Measurements from ENCODE around the gene TTLL5. TPM values are rescaled to one million over a fixed set of nuclear protein-coding genes. Genes with fewer than 3 reads are reported as not detected.

Gene TTLL5
- total RNA-seq, 1 donor from 2014 or later, result 45.2 TPM

- Mint-ChIP-seq H3K27me3 (ENCODE audit: low read depth) (no peaks in the 10 kb centered on the region), H3K4me1 (no peaks in the 10 kb centered on the region), H3K9me3 (peaks cover 47% of the 10 kb centered on the region), H3K27ac (no peak overlapping the region), H3K4me3 (no peak overlapping the region), H3K36me3 (peaks cover 50% of the 10 kb centered on the region)
- no peak for DNase-seq (ENCODE audit: low spot score in 2 of 2, unreplicated experiment in 2 of 2)
- no peak for TF ChIP-seq CTCF (IDR thresholded peaks at IDR 0.05; ENCODE audit: unreplicated experiment)
Measured at GRCh38 chr14:75794615-75795038, 133.6 kb downstream of the TTLL5 start.

DNA sequence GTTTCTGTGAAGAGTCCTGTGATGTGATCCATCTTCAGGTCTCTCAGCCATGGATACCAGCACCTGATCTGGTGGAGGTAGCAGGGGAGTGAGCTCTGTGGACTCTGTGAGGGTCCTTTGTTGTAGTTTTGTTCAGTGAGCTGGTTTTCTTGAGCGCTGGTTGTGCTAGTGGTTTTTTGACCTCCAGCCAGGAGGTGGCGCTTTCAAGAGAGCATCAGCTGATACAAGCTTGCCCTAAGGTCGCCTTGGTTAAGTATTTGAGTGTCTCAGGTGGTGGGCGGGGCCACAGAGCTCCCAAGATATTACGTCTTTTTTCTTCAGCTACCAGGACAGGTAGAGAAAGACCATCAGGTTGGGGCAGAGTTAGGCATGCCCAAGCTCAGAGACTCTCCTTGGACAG is 139.7 kb downstream of the TTLL5 start:
- no peak for TF ChIP-seq CTCF (IDR thresholded peaks at IDR 0.05; ENCODE audit: unreplicated experiment)
- no peak overlapping the region for H3K27ac Mint-ChIP-seq
- no peak overlapping the region for H3K4me3 Mint-ChIP-seq
- H3K27me3 Mint-ChIP-seq (ENCODE audit: low read depth), result no peaks in the 10 kb centered on the region
- H3K36me3 Mint-ChIP-seq, result peaks cover 62% of the 10 kb centered on the region
- H3K4me1 Mint-ChIP-seq, result peaks cover 10% of the 10 kb centered on the region
- peaks cover 45% of the 10 kb centered on the region for H3K9me3 Mint-ChIP-seq
- no peak for DNase-seq (ENCODE audit: low spot score in 2 of 2, unreplicated experiment in 2 of 2)

GRCh38 chr14:75802486-75802885 is 141.4 kb downstream of the TTLL5 start:
- H3K4me1 Mint-ChIP-seq, result peaks cover 10% of the 10 kb centered on the region
- peaks cover 51% of the 10 kb centered on the region for H3K36me3 Mint-ChIP-seq
- no peak overlapping the region for H3K4me3 Mint-ChIP-seq
- no peaks in the 10 kb centered on the region for H3K27me3 Mint-ChIP-seq (ENCODE audit: low read depth)
- no peak overlapping the region for H3K27ac Mint-ChIP-seq
- no peak for TF ChIP-seq CTCF (IDR thresholded peaks at IDR 0.05; ENCODE audit: unreplicated experiment)
- H3K9me3 Mint-ChIP-seq, result peaks cover 28% of the 10 kb centered on the region
- DNase-seq (ENCODE audit: low spot score in 2 of 2, unreplicated experiment in 2 of 2), result no peak

DNA sequence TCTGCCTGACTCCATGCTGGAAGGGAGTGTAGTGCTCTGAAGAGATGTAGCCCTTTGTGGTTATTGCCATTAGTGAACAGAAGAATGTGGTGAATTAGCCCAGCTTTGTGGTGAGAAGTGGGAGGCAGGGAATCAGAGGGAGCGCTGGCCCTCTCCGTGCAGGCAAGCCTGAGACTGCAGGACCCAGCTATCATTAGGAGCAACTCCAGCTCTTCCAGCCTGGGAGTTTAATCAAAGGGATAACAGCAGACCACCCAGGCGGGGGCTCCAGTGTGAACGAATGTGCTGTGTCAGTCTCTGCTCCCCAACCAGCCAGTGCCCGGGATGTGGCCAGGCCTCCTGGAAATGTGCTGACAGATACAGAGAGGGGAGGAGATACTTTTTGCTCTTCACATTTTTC is 142.7 kb downstream of the TTLL5 start:
- H3K27me3 Mint-ChIP-seq (ENCODE audit: low read depth), result no peaks in the 10 kb centered on the region
- no peak overlapping the region for H3K27ac Mint-ChIP-seq
- H3K36me3 Mint-ChIP-seq, result peaks cover 38% of the 10 kb centered on the region
- H3K9me3 Mint-ChIP-seq, result peaks cover 15% of the 10 kb centered on the region
- no peak overlapping the region for H3K4me3 Mint-ChIP-seq
- TF ChIP-seq CTCF (IDR thresholded peaks at IDR 0.05; ENCODE audit: unreplicated experiment), result no peak
- H3K4me1 Mint-ChIP-seq, result peaks cover 10% of the 10 kb centered on the region
- DNase-seq (ENCODE audit: low spot score in 2 of 2, unreplicated experiment in 2 of 2), result no peak

- no peak overlapping the region for H3K4me3 Mint-ChIP-seq
- peaks cover 30% of the 10 kb centered on the region for H3K36me3 Mint-ChIP-seq
- peaks cover 6% of the 10 kb centered on the region for H3K9me3 Mint-ChIP-seq
- no peak overlapping the region for H3K27ac Mint-ChIP-seq
- no peaks in the 10 kb centered on the region for H3K27me3 Mint-ChIP-seq (ENCODE audit: low read depth)
- no peak for DNase-seq (ENCODE audit: low spot score in 2 of 2, unreplicated experiment in 2 of 2)
- TF ChIP-seq CTCF (IDR thresholded peaks at IDR 0.05; ENCODE audit: unreplicated experiment), result no peak
- peaks cover 10% of the 10 kb centered on the region for H3K4me1 Mint-ChIP-seq
Measured at GRCh38 chr14:75804570-75805275, 143.7 kb downstream of the TTLL5 start.

Measured in mesothelial cell of epicardium (in vitro differentiated cells).